Caco-2 (cell line): ENCODE data around the gene VPS54. TPM values are rescaled to one million over a fixed set of nuclear protein-coding genes. Genes with fewer than 3 reads are reported as not detected.

Experiments used
- BruUV-seq: library from RNA; stranded (reverse); fragments of 400-500 nt; replicated peaks from 2 replicates; lab custom pipeline; 2021; lab: Mats Ljungman, UMichigan
- CTCF ChIA-PET: fragments of 300-600 bp; sonication (Branson Sonifier 250); formaldehyde crosslinking; loops from one replicate; lab custom pipeline; 2022; ENCODE audit warnings: antibody characterized with exemption; lab: Charles Lee
- POLR2A ChIA-PET: fragments of 300-600 bp; sonication (Branson Sonifier 250); formaldehyde crosslinking; loops from one replicate; lab custom pipeline; 2022; ENCODE audit warnings: antibody characterized with exemption; lab: Charles Lee
- DNase-seq, 2 experiments: peaks; one replicate each; pipeline versions ENCODE4 v3.0.0 to v3.0.0-alpha.2; 2020 to 2022
- H3K27me3 ChIP-seq: replicated peaks from 2 replicates; pipeline ENCODE4 v1.6.0; 2011; ENCODE audit warnings: low read length; ENCODE audit not compliant: control insufficient read depth, insufficient read depth
- H3K36me3 ChIP-seq: 2 replicates; pipeline ENCODE4 v1.5.1; 2011; ENCODE audit warnings: low read length; ENCODE audit not compliant: control insufficient read depth, insufficient read depth
- H3K4me1 ChIP-seq: fragments of 250-450 bp; sonication (Bioruptor Pico); 2 replicates; pipeline ENCODE4 v1.5.1; 2020; ENCODE audit warnings: mild to moderate bottlenecking
- H3K4me3 ChIP-seq: 2 replicates; pipeline ENCODE4 v1.5.1; 2011; ENCODE audit warnings: low read depth, mild to moderate bottlenecking, control low read depth, low read length
- H3K9me3 ChIP-seq: fragments of 250-450 bp; sonication (Bioruptor Pico); 2 replicates; pipeline ENCODE4 v1.5.1; 2020; ENCODE audit warnings: mild to moderate bottlenecking, moderate library complexity
- H3K27ac Mint-ChIP-seq: one replicate; pipeline ENCODE4 v1.8.0; 2022; ENCODE audit warnings: mixed read lengths; ENCODE audit not compliant: unreplicated experiment
- H3K27me3 Mint-ChIP-seq: one replicate; pipeline ENCODE4 v1.8.0; 2022; ENCODE audit warnings: mixed read lengths; ENCODE audit not compliant: insufficient read depth, unreplicated experiment
- H3K36me3 Mint-ChIP-seq: one replicate; pipeline ENCODE4 v1.8.0; 2022; ENCODE audit warnings: mild to moderate bottlenecking, mixed read lengths; ENCODE audit not compliant: insufficient read depth, unreplicated experiment
- H3K4me1 Mint-ChIP-seq: one replicate; pipeline ENCODE4 v1.8.0; 2022; ENCODE audit warnings: low read depth, mixed read lengths; ENCODE audit not compliant: unreplicated experiment
- H3K4me3 Mint-ChIP-seq: one replicate; pipeline ENCODE4 v1.8.0; 2022; ENCODE audit warnings: mild to moderate bottlenecking, moderate library complexity, mixed read lengths; ENCODE audit not compliant: unreplicated experiment
- H3K9me3 Mint-ChIP-seq: one replicate; pipeline ENCODE4 v1.8.0; 2022; ENCODE audit warnings: mixed read lengths; ENCODE audit not compliant: unreplicated experiment
- intact Hi-C: fragments of 100-400 bp; cut with micrococcal nuclease; formaldehyde crosslinking; loops from one replicate; pipeline ENCODE4 v1.10.0; 2022; ENCODE audit not compliant: unreplicated experiment
- total RNA-seq: library from RNA; stranded (reverse); gene quantifications from 2 replicates; pipeline ENCODE4 v1.2.3, GENCODE V29; 2022
- TF ChIP-seq, protein P1 (sequence below), 2 experiments: fragments of 200-600 bp in 1 of 2; IDR thresholded peaks; 1 replicate in 1 of 2; 2 replicates in 1 of 2; pipeline versions ENCODE4 v1.5.1 to v1.8.0; 2011 to 2022; ENCODE audit warnings: antibody characterized with exemption in 1 of 2, control low read depth in 1 of 2, inconsistent platforms in 1 of 2, low read depth in 1 of 2, low read length in 1 of 2, mild to moderate bottlenecking in 1 of 2, moderate library complexity in 1 of 2; ENCODE audit not compliant: insufficient read depth in 1 of 2, severe bottlenecking in 1 of 2, unreplicated experiment in 1 of 2

VPS54 gene
- total RNA-seq, 1 experiment from 2014 or later = 28.5 TPM

DNA sequence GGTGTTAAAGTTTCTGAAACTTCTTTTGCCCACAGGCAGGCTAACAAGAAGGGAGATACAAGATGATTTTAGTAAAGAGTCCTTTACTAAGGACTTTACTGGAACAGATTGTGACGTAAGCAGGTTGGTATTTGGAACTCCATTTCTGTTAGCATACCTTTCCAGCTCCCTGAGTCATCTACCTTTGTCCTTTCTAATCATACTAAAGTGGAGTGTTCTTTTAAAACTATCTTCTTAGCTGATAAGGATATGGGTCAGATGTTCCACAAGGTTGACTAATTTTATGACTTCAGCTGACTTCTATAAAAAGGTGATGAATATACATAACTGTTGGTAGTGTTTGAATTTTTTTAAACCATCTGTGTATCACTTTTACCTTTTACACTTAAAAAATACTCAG lies 156.4 kb downstream of the VPS54 start:
- H3K36me3 Mint-ChIP-seq = peaks cover 74% of the 10 kb centered on the region
- H3K27me3 ChIP-seq = no peaks in the 10 kb centered on the region
- DNase-seq = peak in 1 of 2 experiments; percentile 74
- CTCF ChIA-PET = interaction anchor here (0.7 to 1.1 kb wide), 3 partner anchors 20 to 164 kb away, joined by 3 to 4 read pairs (median 4); partner anchors contain the start of gene UGP2
- peak overlapping the region; percentile 85 for H3K27ac Mint-ChIP-seq
- no TSS peak for BruUV-seq
- no peak overlapping the region for H3K4me3 ChIP-seq
- no peak overlapping the region for H3K4me3 Mint-ChIP-seq
- H3K36me3 ChIP-seq = peaks cover 2% of the 10 kb centered on the region; the same call in 1 of the 2 replicates
- TF ChIP-seq, protein P1, sequence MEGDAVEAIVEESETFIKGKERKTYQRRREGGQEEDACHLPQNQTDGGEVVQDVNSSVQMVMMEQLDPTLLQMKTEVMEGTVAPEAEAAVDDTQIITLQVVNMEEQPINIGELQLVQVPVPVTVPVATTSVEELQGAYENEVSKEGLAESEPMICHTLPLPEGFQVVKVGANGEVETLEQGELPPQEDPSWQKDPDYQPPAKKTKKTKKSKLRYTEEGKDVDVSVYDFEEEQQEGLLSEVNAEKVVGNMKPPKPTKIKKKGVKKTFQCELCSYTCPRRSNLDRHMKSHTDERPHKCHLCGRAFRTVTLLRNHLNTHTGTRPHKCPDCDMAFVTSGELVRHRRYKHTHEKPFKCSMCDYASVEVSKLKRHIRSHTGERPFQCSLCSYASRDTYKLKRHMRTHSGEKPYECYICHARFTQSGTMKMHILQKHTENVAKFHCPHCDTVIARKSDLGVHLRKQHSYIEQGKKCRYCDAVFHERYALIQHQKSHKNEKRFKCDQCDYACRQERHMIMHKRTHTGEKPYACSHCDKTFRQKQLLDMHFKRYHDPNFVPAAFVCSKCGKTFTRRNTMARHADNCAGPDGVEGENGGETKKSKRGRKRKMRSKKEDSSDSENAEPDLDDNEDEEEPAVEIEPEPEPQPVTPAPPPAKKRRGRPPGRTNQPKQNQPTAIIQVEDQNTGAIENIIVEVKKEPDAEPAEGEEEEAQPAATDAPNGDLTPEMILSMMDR (IDR thresholded peaks at IDR 0.05; ENCODE audit: insufficient read depth in 1 of 2, low read depth in 1 of 2, low read length in 1 of 2, severe bottlenecking in 1 of 2, unreplicated experiment in 1 of 2) = no peak
- H3K4me1 Mint-ChIP-seq = peaks cover 43% of the 10 kb centered on the region
- no peaks in the 10 kb centered on the region for H3K27me3 Mint-ChIP-seq
- intact Hi-C loops = loop anchor here (1.0 kb wide), 1 partner anchor 248 kb away; no protein-coding TSS in a partner anchor
- POLR2A ChIA-PET = interaction anchor here (0.5 to 1.1 kb wide), 2 partner anchors 21 to 158 kb away, joined by 4 to 15 read pairs; partner anchors contain the start of gene UGP2
- H3K9me3 Mint-ChIP-seq = no peaks in the 10 kb centered on the region
- peaks cover 32% of the 10 kb centered on the region for H3K4me1 ChIP-seq
- no peaks in the 10 kb centered on the region for H3K9me3 ChIP-seq

DNA sequence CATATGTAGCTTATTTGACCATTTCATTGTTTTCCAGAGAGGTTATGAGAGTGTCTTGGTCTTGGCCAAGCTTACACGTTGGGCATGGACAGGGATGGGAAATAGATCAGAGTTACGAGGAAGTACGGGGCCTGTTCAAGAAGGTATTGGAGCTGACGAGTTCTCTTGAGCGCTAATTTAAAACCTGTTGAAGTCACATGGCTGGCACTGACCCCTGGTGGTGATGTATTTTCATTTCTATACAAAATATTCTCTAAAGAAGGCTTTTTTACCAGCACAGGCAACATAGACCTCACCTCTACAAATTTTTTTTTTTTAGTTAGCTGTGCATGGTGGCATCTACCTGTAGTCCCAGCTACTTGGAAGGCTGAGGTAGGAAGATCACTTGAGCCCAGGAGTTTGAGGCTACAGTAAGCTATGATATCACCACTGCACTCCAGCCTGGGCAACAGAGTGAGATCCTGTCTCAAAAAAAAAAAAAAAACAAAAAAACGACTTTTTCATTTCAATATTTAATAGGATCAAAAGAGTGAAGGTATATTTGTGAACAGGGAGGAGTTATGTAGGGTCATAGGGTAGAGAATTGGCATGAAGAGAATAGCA lies 157.9 kb downstream of the VPS54 start:
- intact Hi-C loops = loop anchor here (1.0 to 2.0 kb wide), 6 partner anchors 20 to 273 kb away; partner anchors contain the start of genes MDH1, UGP2 and WDPCP
- TF ChIP-seq, protein P1 (IDR thresholded peaks at IDR 0.05; ENCODE audit: insufficient read depth in 1 of 2, low read depth in 1 of 2, low read length in 1 of 2, severe bottlenecking in 1 of 2, unreplicated experiment in 1 of 2) = peak; percentile 58 to 71
- H3K36me3 Mint-ChIP-seq = peaks cover 83% of the 10 kb centered on the region
- CTCF ChIA-PET = interaction anchor here (0.6 to 2.0 kb wide), 12 partner anchors 8 to 782 kb away, joined by 3 to 22 read pairs (median 5); partner anchors contain the start of gene UGP2
- H3K27ac Mint-ChIP-seq = peak overlapping the region; percentile 85
- POLR2A ChIA-PET = interaction anchor here (0.5 to 2.1 kb wide), 3 partner anchors 19 to 1366 kb away, joined by 3 to 11 read pairs (median 4); partner anchors contain the start of gene UGP2
- H3K4me1 ChIP-seq = peaks cover 32% of the 10 kb centered on the region
- no peak overlapping the region for H3K4me3 Mint-ChIP-seq
- no peaks in the 10 kb centered on the region for H3K27me3 ChIP-seq
- H3K36me3 ChIP-seq = peaks cover 2% of the 10 kb centered on the region; the same call in 1 of the 2 replicates
- no TSS peak for BruUV-seq
- no peaks in the 10 kb centered on the region for H3K9me3 Mint-ChIP-seq
- H3K9me3 ChIP-seq = no peaks in the 10 kb centered on the region
- no peak overlapping the region for H3K4me3 ChIP-seq
- peak; percentile 58 to 71 for DNase-seq
- peaks cover 38% of the 10 kb centered on the region for H3K4me1 Mint-ChIP-seq
- no peaks in the 10 kb centered on the region for H3K27me3 Mint-ChIP-seq

GRCh38 chr2:63858291-63858690 lies 160.9 kb downstream of the VPS54 start:
- Histone ChIP-seq H3K27me3 (no peaks in the 10 kb centered on the region), H3K9me3 (no peaks in the 10 kb centered on the region), H3K36me3 (peaks cover 2% of the 10 kb centered on the region; the same call in 1 of the 2 replicates), H3K4me3 (no peak overlapping the region), H3K4me1 (peaks cover 22% of the 10 kb centered on the region)
- H3K36me3 Mint-ChIP-seq = peaks cover 67% of the 10 kb centered on the region
- CTCF ChIA-PET = no interaction called here
- no peak for DNase-seq
- no peaks in the 10 kb centered on the region for H3K9me3 Mint-ChIP-seq
- H3K4me1 Mint-ChIP-seq = peaks cover 25% of the 10 kb centered on the region
- no TSS peak for BruUV-seq
- H3K27ac Mint-ChIP-seq = no peak overlapping the region
- POLR2A ChIA-PET = no interaction called here
- intact Hi-C loops = no loop called here
- H3K4me3 Mint-ChIP-seq = no peak overlapping the region
- no peaks in the 10 kb centered on the region for H3K27me3 Mint-ChIP-seq
- TF ChIP-seq, protein P1 (IDR thresholded peaks at IDR 0.05; ENCODE audit: insufficient read depth in 1 of 2, low read depth in 1 of 2, low read length in 1 of 2, severe bottlenecking in 1 of 2, unreplicated experiment in 1 of 2) = no peak
